Choroid plexus epithelial cell (primary cell): ENCODE measurements around the gene MRM3.
"Not testable (repeated sequence)": the region's sequence is repeated elsewhere in the genome, so short reads cannot be mapped to it uniquely, and the experiment has no call there.

Source experiments
- DNase-seq: peaks from one replicate; pipeline ENCODE4 v3.0.0-alpha.2; 2010; ENCODE audit warnings: low read depth
- H3K4me3 ChIP-seq: 2 replicates; pipeline ENCODE4 v1.5.1; 2011; ENCODE audit warnings: low read depth, mild to moderate bottlenecking, control low read depth, low read length, moderate library complexity
- TF ChIP-seq, protein P1 (sequence below): conservative IDR thresholded peaks from 2 replicates; pipeline ENCODE4 v1.5.1; 2011; ENCODE audit warnings: low read depth, mild to moderate bottlenecking, control low read depth, inconsistent platforms, low read length, moderate library complexity

MRM3 gene

GRCh38 chr17:784143-784542, 2.0 kb downstream of the MRM3 start:
- no peak for DNase-seq
- no peak overlapping the region for H3K4me3 ChIP-seq
- TF ChIP-seq, protein P1, sequence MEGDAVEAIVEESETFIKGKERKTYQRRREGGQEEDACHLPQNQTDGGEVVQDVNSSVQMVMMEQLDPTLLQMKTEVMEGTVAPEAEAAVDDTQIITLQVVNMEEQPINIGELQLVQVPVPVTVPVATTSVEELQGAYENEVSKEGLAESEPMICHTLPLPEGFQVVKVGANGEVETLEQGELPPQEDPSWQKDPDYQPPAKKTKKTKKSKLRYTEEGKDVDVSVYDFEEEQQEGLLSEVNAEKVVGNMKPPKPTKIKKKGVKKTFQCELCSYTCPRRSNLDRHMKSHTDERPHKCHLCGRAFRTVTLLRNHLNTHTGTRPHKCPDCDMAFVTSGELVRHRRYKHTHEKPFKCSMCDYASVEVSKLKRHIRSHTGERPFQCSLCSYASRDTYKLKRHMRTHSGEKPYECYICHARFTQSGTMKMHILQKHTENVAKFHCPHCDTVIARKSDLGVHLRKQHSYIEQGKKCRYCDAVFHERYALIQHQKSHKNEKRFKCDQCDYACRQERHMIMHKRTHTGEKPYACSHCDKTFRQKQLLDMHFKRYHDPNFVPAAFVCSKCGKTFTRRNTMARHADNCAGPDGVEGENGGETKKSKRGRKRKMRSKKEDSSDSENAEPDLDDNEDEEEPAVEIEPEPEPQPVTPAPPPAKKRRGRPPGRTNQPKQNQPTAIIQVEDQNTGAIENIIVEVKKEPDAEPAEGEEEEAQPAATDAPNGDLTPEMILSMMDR = no peak

DNA sequence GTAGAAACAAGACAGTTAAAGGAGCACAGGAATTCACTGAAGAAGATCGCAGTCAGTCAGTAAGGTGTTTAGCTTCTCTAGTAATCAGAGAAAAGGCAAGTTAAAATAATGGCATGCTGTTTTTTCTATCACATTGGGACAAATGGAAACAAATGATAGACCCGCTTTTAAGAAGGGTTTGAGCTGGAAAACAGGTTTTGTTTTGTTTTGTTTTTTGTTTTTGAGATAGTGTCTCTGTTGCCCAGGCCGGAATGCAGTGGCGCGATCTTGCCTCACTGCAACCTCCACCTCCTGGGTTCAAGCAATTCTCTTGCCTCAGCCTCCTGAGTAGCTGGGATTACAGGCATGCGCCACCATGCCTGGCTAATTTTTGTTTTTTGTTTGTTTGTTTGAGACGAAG, 3.7 kb downstream of the MRM3 start:
- H3K4me3 ChIP-seq, DNase-seq: not testable (repeated sequence)

GRCh38 chr17:787641-788221, 5.6 kb downstream of the MRM3 start:
- TF ChIP-seq, protein P1 = no peak
- H3K4me3 ChIP-seq = no peak overlapping the region
- DNase-seq = no peak

DNA sequence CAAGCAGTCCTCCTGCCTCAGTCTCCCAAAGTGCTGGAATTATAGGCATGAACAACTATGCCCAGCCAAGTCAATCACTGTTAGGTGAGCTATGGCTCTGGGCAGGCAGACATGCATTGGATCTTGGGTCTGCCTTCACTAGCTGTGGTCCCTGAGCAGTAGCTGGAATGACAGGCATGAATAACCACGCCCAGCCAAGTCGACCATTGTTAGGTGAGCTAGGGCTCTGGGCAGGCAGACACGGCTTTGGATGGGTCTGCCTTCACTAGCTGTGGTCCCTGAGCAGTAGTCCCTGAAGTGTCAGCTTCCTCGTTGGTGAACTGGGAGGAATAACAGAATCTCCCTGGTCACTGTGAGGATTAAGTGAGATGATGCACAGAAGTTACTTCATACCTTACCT, 6.4 kb downstream of the MRM3 start:
- H3K4me3 ChIP-seq = no peak overlapping the region

GRCh38 chr17:789160-789840, 7.1 kb downstream of the MRM3 start:
- TF ChIP-seq, protein P1 = no peak
- no peak for DNase-seq
- H3K4me3 ChIP-seq = no peak overlapping the region

More for the DNA sequence above, 6.4 kb downstream of the MRM3 start:
- no peak for DNase-seq
- TF ChIP-seq, protein P1 = no peak

- peak; percentile 69 for DNase-seq
- not testable (repeated sequence) for H3K4me3 ChIP-seq
Observed at GRCh38 chr17:789931-790873, 8.0 kb downstream of the MRM3 start.

DNA sequence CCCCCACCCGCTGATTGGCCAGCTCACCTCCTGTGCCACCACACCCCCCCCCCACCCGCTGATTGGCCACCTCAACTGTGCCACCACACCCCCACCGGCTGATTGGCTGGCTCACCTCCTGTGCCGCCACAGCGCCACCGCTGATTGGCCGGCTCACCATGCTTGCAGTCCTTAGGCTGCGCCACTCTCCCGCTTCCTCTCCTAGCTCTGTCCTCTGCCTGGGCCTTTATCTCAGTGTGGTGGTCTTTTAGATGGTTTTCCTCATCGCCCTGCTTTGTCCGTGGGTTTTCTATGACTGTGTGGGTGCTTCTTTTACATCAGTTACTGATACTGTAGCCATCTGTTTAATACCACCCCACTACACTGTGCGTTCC, 8.7 kb downstream of the MRM3 start:
- peak; percentile 50 for DNase-seq
- H3K4me3 ChIP-seq = not testable (repeated sequence)

DNA sequence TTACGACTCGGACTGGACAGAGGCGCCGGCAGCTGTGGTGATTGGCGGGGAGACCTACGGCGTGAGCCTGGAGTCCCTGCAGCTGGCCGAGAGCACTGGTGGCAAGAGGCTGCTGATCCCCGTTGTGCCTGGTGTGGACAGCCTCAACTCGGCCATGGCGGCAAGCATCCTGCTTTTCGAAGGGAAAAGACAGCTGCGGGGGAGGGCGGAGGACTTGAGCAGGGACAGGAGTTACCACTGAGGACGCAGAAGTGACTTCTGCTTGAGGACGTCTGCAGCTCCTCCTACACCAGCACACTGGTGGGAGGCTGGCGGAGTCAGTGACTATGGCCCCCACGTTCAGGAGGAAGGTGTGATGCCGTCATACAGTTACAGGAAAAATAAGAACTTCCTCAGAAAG, 9.7 kb downstream of the MRM3 start:
- no peak for DNase-seq
- H3K4me3 ChIP-seq = no peak overlapping the region
- TF ChIP-seq, protein P1 = no peak
